ENCODE results near the gene SOBP.

SOBP gene

GRCh38 chr6:107674995-107675738 lies 185.2 kb downstream of the SOBP start:
- H3K27me3 ChIP-seq (ENCODE audit: control insufficient read depth, insufficient read depth, low read length), result no peaks in the 10 kb centered on the region
- H3K36me3 ChIP-seq (ENCODE audit: control insufficient read depth, insufficient read depth, low read length), result no peaks in the 10 kb centered on the region
- no peak overlapping the region for H3K27ac ChIP-seq (ENCODE audit: low read length)
- H3K4me3 ChIP-seq (ENCODE audit: low read length), result no peak overlapping the region; the same call in 1 of the 2 replicates
- H3K9me3 ChIP-seq (ENCODE audit: control insufficient read depth, insufficient read depth, low read length), result no peaks in the 10 kb centered on the region
- peaks cover 2% of the 10 kb centered on the region; the same call in 1 of the 2 replicates for H3K4me1 ChIP-seq (ENCODE audit: control insufficient read depth, insufficient read depth, low read length)
- DNase-seq (ENCODE audit: low read depth, low spot score), result peak; percentile 73
- no CpG with 5 or more reads among the region's 15 CpGs for WGBS (ENCODE audit: insufficient coverage, insufficient read length)

- WGBS (ENCODE audit: insufficient coverage, insufficient read length), result no CpG with 5 or more reads among the region's 11 CpGs
- no peaks in the 10 kb centered on the region for H3K27me3 ChIP-seq (ENCODE audit: control insufficient read depth, insufficient read depth, low read length)
- no peaks in the 10 kb centered on the region for H3K36me3 ChIP-seq (ENCODE audit: control insufficient read depth, insufficient read depth, low read length)
- H3K4me3 ChIP-seq (ENCODE audit: low read length), result no peak overlapping the region
- H3K4me1 ChIP-seq (ENCODE audit: control insufficient read depth, insufficient read depth, low read length), result no peaks in the 10 kb centered on the region
- DNase-seq (ENCODE audit: low read depth, low spot score), result no peak
- H3K9me3 ChIP-seq (ENCODE audit: control insufficient read depth, insufficient read depth, low read length), result no peaks in the 10 kb centered on the region
- no peak overlapping the region for H3K27ac ChIP-seq (ENCODE audit: low read length)
Measured at GRCh38 chr6:107676042-107676441, 186.1 kb downstream of the SOBP start.

GRCh38 chr6:107677399-107677798 lies 187.5 kb downstream of the SOBP start:
- Histone ChIP-seq H3K4me1 (ENCODE audit: control insufficient read depth, insufficient read depth, low read length) (no peaks in the 10 kb centered on the region), H3K9me3 (ENCODE audit: control insufficient read depth, insufficient read depth, low read length) (no peaks in the 10 kb centered on the region), H3K27me3 (ENCODE audit: control insufficient read depth, insufficient read depth, low read length) (no peaks in the 10 kb centered on the region), H3K36me3 (ENCODE audit: control insufficient read depth, insufficient read depth, low read length) (no peaks in the 10 kb centered on the region), H3K27ac (ENCODE audit: low read length) (no peak overlapping the region), H3K4me3 (ENCODE audit: low read length) (no peak overlapping the region)
- no peak for DNase-seq (ENCODE audit: low read depth, low spot score)
- no CpG with 5 or more reads among the region's 1 CpG for WGBS (ENCODE audit: insufficient coverage, insufficient read length)

- H3K4me1 ChIP-seq (ENCODE audit: control insufficient read depth, insufficient read depth, low read length), result no peaks in the 10 kb centered on the region
- no peaks in the 10 kb centered on the region for H3K36me3 ChIP-seq (ENCODE audit: control insufficient read depth, insufficient read depth, low read length)
- H3K27me3 ChIP-seq (ENCODE audit: control insufficient read depth, insufficient read depth, low read length), result no peaks in the 10 kb centered on the region
- no CpG with 5 or more reads among the region's 4 CpGs for WGBS (ENCODE audit: insufficient coverage, insufficient read length)
- no peak for DNase-seq (ENCODE audit: low read depth, low spot score)
- no peaks in the 10 kb centered on the region for H3K9me3 ChIP-seq (ENCODE audit: control insufficient read depth, insufficient read depth, low read length)
- no peak overlapping the region for H3K27ac ChIP-seq (ENCODE audit: low read length)
- H3K4me3 ChIP-seq (ENCODE audit: low read length), result no peak overlapping the region
Measured at GRCh38 chr6:107679457-107679856, 189.5 kb downstream of the SOBP start.

- no peak for DNase-seq (ENCODE audit: low read depth, low spot score)
- Histone ChIP-seq H3K36me3 (ENCODE audit: control insufficient read depth, insufficient read depth, low read length) (no peaks in the 10 kb centered on the region), H3K27me3 (ENCODE audit: control insufficient read depth, insufficient read depth, low read length) (no peaks in the 10 kb centered on the region), H3K27ac (ENCODE audit: low read length) (no peak overlapping the region), H3K4me1 (ENCODE audit: control insufficient read depth, insufficient read depth, low read length) (no peaks in the 10 kb centered on the region), H3K9me3 (ENCODE audit: control insufficient read depth, insufficient read depth, low read length) (no peaks in the 10 kb centered on the region), H3K4me3 (ENCODE audit: low read length) (no peak overlapping the region)
- WGBS (ENCODE audit: insufficient coverage, insufficient read length), result no CpG with 5 or more reads among the region's 3 CpGs
Measured at GRCh38 chr6:107682721-107683120, 192.8 kb downstream of the SOBP start.

- no CpG with 5 or more reads among the region's 2 CpGs for WGBS (ENCODE audit: insufficient coverage, insufficient read length)
- Histone ChIP-seq H3K9me3 (ENCODE audit: control insufficient read depth, insufficient read depth, low read length) (no peaks in the 10 kb centered on the region), H3K4me3 (ENCODE audit: low read length) (no peak overlapping the region), H3K36me3 (ENCODE audit: control insufficient read depth, insufficient read depth, low read length) (no peaks in the 10 kb centered on the region), H3K27ac (ENCODE audit: low read length) (no peak overlapping the region), H3K4me1 (ENCODE audit: control insufficient read depth, insufficient read depth, low read length) (no peaks in the 10 kb centered on the region), H3K27me3 (ENCODE audit: control insufficient read depth, insufficient read depth, low read length) (no peaks in the 10 kb centered on the region)
- no peak for DNase-seq (ENCODE audit: low read depth, low spot score)
Measured at GRCh38 chr6:107683183-107683582, 193.3 kb downstream of the SOBP start.

GRCh38 chr6:107684996-107685395 lies 195.1 kb downstream of the SOBP start:
- Histone ChIP-seq H3K27ac (ENCODE audit: low read length) (no peak overlapping the region), H3K4me3 (ENCODE audit: low read length) (no peak overlapping the region), H3K9me3 (ENCODE audit: control insufficient read depth, insufficient read depth, low read length) (no peaks in the 10 kb centered on the region), H3K36me3 (ENCODE audit: control insufficient read depth, insufficient read depth, low read length) (no peaks in the 10 kb centered on the region), H3K27me3 (ENCODE audit: control insufficient read depth, insufficient read depth, low read length) (no peaks in the 10 kb centered on the region), H3K4me1 (ENCODE audit: control insufficient read depth, insufficient read depth, low read length) (0 out of 2 replicates have a peak, but pooled peaks cover 1% of the 10 kb centered on the region)
- DNase-seq (ENCODE audit: low read depth, low spot score), result no peak
- WGBS (ENCODE audit: insufficient coverage, insufficient read length), result no CpG with 5 or more reads among the region's 2 CpGs

- H3K4me3 ChIP-seq (ENCODE audit: low read length), result no peak overlapping the region
- no CpG with 5 or more reads among the region's 3 CpGs for WGBS (ENCODE audit: insufficient coverage, insufficient read length)
- no peaks in the 10 kb centered on the region for H3K36me3 ChIP-seq (ENCODE audit: control insufficient read depth, insufficient read depth, low read length)
- H3K27me3 ChIP-seq (ENCODE audit: control insufficient read depth, insufficient read depth, low read length), result no peaks in the 10 kb centered on the region
- no peaks in the 10 kb centered on the region for H3K9me3 ChIP-seq (ENCODE audit: control insufficient read depth, insufficient read depth, low read length)
- 0 out of 2 replicates have a peak, but pooled peaks cover 1% of the 10 kb centered on the region for H3K4me1 ChIP-seq (ENCODE audit: control insufficient read depth, insufficient read depth, low read length)
- H3K27ac ChIP-seq (ENCODE audit: low read length), result no peak overlapping the region
- no peak for DNase-seq (ENCODE audit: low read depth, low spot score)
Measured at GRCh38 chr6:107689190-107689589, 199.3 kb downstream of the SOBP start.

- Histone ChIP-seq H3K4me3 (ENCODE audit: low read length) (no peak overlapping the region), H3K4me1 (ENCODE audit: control insufficient read depth, insufficient read depth, low read length) (0 out of 2 replicates have a peak, but pooled peaks cover 1% of the 10 kb centered on the region), H3K36me3 (ENCODE audit: control insufficient read depth, insufficient read depth, low read length) (no peaks in the 10 kb centered on the region), H3K27me3 (ENCODE audit: control insufficient read depth, insufficient read depth, low read length) (no peaks in the 10 kb centered on the region), H3K9me3 (ENCODE audit: control insufficient read depth, insufficient read depth, low read length) (no peaks in the 10 kb centered on the region), H3K27ac (ENCODE audit: low read length) (no peak overlapping the region)
- WGBS (ENCODE audit: insufficient coverage, insufficient read length), result no CpG with 5 or more reads among the region's 13 CpGs
- DNase-seq (ENCODE audit: low read depth, low spot score), result no peak
Measured at GRCh38 chr6:107689951-107690642, 200.2 kb downstream of the SOBP start.

- no peak overlapping the region for H3K4me3 ChIP-seq (ENCODE audit: low read length)
- no peak overlapping the region for H3K27ac ChIP-seq (ENCODE audit: low read length)
- DNase-seq (ENCODE audit: low read depth, low spot score), result no peak
- 0 out of 2 replicates have a peak, but pooled peaks cover 1% of the 10 kb centered on the region for H3K4me1 ChIP-seq (ENCODE audit: control insufficient read depth, insufficient read depth, low read length)
- no peaks in the 10 kb centered on the region for H3K27me3 ChIP-seq (ENCODE audit: control insufficient read depth, insufficient read depth, low read length)
- no peaks in the 10 kb centered on the region for H3K9me3 ChIP-seq (ENCODE audit: control insufficient read depth, insufficient read depth, low read length)
- WGBS (ENCODE audit: insufficient coverage, insufficient read length), result no CpG with 5 or more reads among the region's 6 CpGs
- no peaks in the 10 kb centered on the region for H3K36me3 ChIP-seq (ENCODE audit: control insufficient read depth, insufficient read depth, low read length)
Measured at GRCh38 chr6:107690643-107691061, 200.7 kb downstream of the SOBP start.

Data from iPS DF 6.9 (cell line).